ENCODE results near the gene NUP93. TPM values are rescaled to one million over a fixed set of nuclear protein-coding genes. Genes with fewer than 3 reads are reported as not detected.

The NUP93 gene
- total and polyA plus RNA-seq, 2 of the 8 experiments (the other 6 are each of a cell fraction or from before 2014, with no cell fraction given) = 147 to 201 TPM

DNA sequence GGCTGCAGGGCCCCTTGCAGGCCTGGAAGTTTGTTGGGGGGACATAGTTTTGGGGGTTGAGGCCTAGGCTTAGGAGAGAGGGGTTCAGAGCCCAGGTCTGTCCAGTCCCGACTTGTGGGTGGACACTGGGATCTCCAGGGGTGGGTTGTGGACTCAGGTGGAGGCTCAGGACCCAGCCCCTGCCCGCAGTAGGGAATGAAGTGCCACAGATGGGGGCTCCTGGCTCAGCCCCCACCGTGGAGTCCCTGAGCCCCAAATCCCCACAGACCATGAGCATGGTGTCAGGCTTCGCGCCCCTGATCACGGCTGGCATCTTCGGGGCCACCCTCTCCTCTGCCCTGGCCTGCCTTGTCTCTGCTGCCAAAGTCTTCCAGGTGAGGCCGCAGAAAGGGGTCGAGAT, 149.3 kb downstream of the NUP93 start:
- ChIA-PET CTCF (ENCODE audit: partially characterized antibody) (interaction anchor here (1.1 kb wide), 4 partner anchors 11 to 39 kb away, joined by 3 read pairs; no protein-coding TSS in a partner anchor), POLR2A (ENCODE audit: partially characterized antibody) (no interaction called here)
- Histone ChIP-seq H2AFZ (ENCODE audit: low read length) (no peak overlapping the region), H4K5ac (ENCODE audit: insufficient read length, low read depth, low read length) (no peak overlapping the region), H3K23me2 (ENCODE audit: low read depth, low read length) (no peaks in the 10 kb centered on the region), H3K9ac (replicated peaks in 1 of 4; ENCODE audit: extremely low read depth in 1 of 4, low read depth in 3 of 4, low read length in 3 of 4) (no peak overlapping the region), H3K4me1 (replicated peaks in 1 of 4; ENCODE audit: control insufficient read depth in 3 of 4, insufficient read depth in 4 of 4, low read length in 3 of 4) (no peaks in the 10 kb centered on the region), H2BK12ac (ENCODE audit: low read depth, low read length) (no peak overlapping the region), H3K14ac (ENCODE audit: insufficient read length) (no peak overlapping the region), H3K79me2 (ENCODE audit: control insufficient read depth in 1 of 2, insufficient read depth in 2 of 2, low read length in 2 of 2) (no peaks in the 10 kb centered on the region), H4K91ac (replicated peaks; ENCODE audit: insufficient read length, low read length) (no peak overlapping the region), H3K79me1 (ENCODE audit: low read depth, low read length) (no peaks in the 10 kb centered on the region), H2BK20ac (ENCODE audit: low read length) (no peak overlapping the region), H2BK15ac (ENCODE audit: low read length) (no peak overlapping the region), H4K20me1 (replicated peaks in 1 of 2; ENCODE audit: control insufficient read depth in 1 of 2, insufficient read depth in 2 of 2, low read length in 2 of 2) (no peaks in the 10 kb centered on the region), H3K36me3 (ENCODE audit: control insufficient read depth in 2 of 4, insufficient read depth in 4 of 4, low read length in 3 of 4) (no peaks in the 10 kb centered on the region), H4K8ac (ENCODE audit: extremely low read depth, insufficient read depth, low read length) (no peak overlapping the region), H2AK5ac (ENCODE audit: low read depth, low read length) (no peak overlapping the region), H3K27me3 (replicated peaks in 1 of 4; ENCODE audit: control insufficient read depth in 3 of 4, extremely low read depth in 1 of 4, insufficient read depth in 3 of 4, low read length in 3 of 4) (no peaks in the 10 kb centered on the region), H2BK5ac (ENCODE audit: low read depth, low read length) (no peak overlapping the region), H2BK120ac (replicated peaks; ENCODE audit: low read depth, low read length) (no peak overlapping the region), H3K4me2 (ENCODE audit: insufficient read depth in 1 of 2, low read depth in 2 of 2, low read length in 2 of 2) (no peak overlapping the region), H3K4me3 (ENCODE audit: extremely low read depth in 1 of 4, insufficient read depth in 2 of 4, low read depth in 3 of 4, low read length in 4 of 4) (no peak overlapping the region), H3K23ac (ENCODE audit: insufficient read length) (no peak overlapping the region), H3K56ac (replicated peaks; ENCODE audit: insufficient read length, low read depth, low read length) (no peak overlapping the region), H3K9me3 (ENCODE audit: insufficient read depth in 2 of 2, low read depth in 1 of 2, low read length in 1 of 2) (peaks cover 2 to 5% of the 10 kb centered on the region in 2 experiments; a peak in 2 of 4 replicates), H3K4ac (replicated peaks; ENCODE audit: insufficient read length, low read depth, low read length) (no peak overlapping the region), H3K18ac (ENCODE audit: extremely low read depth, low read length) (no peak overlapping the region), H3K27ac (ENCODE audit: low read depth, low read length) (no peak overlapping the region)
- WGBS, 2 experiments (ENCODE audit: extremely low coverage in 1 of 2, insufficient coverage in 1 of 2, insufficient read length in 1 of 2, insufficient replicate concordance in 2 of 2, low coverage in 1 of 2, low lambda C conversion rate in 2 of 2, missing lambda C conversion rate in 1 of 2) = 91% methylated on average over 9 of the region's 9 CpGs; no CpG with 5 or more reads in 1 of the 2 experiments
- FAIRE-seq (no peak), DNase-seq (ENCODE audit: low read depth in 1 of 2, low spot score in 2 of 2) (no peak)
- TF ChIP-seq EGR1 (IDR thresholded peaks at IDR 0.05; ENCODE audit: borderline replicate concordance, low read depth, low read length) (no peak), CBX5 (IDR thresholded peaks at IDR 0.05; ENCODE audit: low read depth, low read length) (no peak), TBP (IDR thresholded peaks at IDR 0.05; ENCODE audit: low read depth, low read length) (no peak), CHD2 (IDR thresholded peaks at IDR 0.05; ENCODE audit: low read length) (no peak), JUN (IDR thresholded peaks at IDR 0.05; ENCODE audit: low read depth, low read length) (no peak), ZNF274 (IDR thresholded peaks at IDR 0.05; ENCODE audit: borderline replicate concordance, extremely low read depth, low read length) (no peak), POU5F1 (IDR thresholded peaks at IDR 0.05; ENCODE audit: low read depth, low read length) (no peak)
- TF ChIP-seq, protein P1, sequence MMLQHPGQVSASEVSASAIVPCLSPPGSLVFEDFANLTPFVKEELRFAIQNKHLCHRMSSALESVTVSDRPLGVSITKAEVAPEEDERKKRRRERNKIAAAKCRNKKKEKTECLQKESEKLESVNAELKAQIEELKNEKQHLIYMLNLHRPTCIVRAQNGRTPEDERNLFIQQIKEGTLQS (IDR thresholded peaks at IDR 0.05; ENCODE audit: insufficient read depth, low read depth, low read length) = no peak

Data from H1 (cell line).